GM23338 (cell line): ENCODE data around the gene CDK14. TPM values are rescaled to one million over a fixed set of nuclear protein-coding genes. Genes with fewer than 3 reads are reported as not detected.

Experiments used
- ATAC-seq: fragments of 200-7000 bp; cut with Tn5 transposase; 3 replicates; pipeline ENCODE4 v1.9.1; 2020
- DNase-seq: peaks from one replicate; pipeline ENCODE4 v3.0.0-alpha.2; 2015; ENCODE audit warnings: low spot score
- H2AFZ ChIP-seq: fragments of 200-600 bp; sonication (generic); 2 replicates; pipeline ENCODE4 v1.8.0; 2016; ENCODE audit warnings: antibody characterized with exemption, mild to moderate bottlenecking, moderate library complexity
- H3F3A ChIP-seq: fragments of 200-600 bp; sonication (generic); replicated peaks from 2 replicates; pipeline ENCODE4 v1.8.0; 2017; ENCODE audit warnings: antibody characterized with exemption, mixed run types, low read depth
- H3K27ac ChIP-seq: fragments of 200-600 bp; sonication (generic); 2 replicates; pipeline ENCODE4 v1.6.1; 2016; ENCODE audit warnings: low read depth
- H3K27me3 ChIP-seq: fragments of 200-600 bp; sonication (generic); 2 replicates; pipeline ENCODE4 v1.8.0; 2016; ENCODE audit warnings: mild to moderate bottlenecking, mixed run types, moderate library complexity; ENCODE audit not compliant: insufficient read depth
- H3K36me3 ChIP-seq: fragments of 200-600 bp; sonication (generic); 2 replicates; pipeline ENCODE4 v1.8.0; 2016; ENCODE audit warnings: mild to moderate bottlenecking; ENCODE audit not compliant: insufficient read depth
- H3K4me1 ChIP-seq: fragments of 200-600 bp; sonication (generic); 2 replicates; pipeline ENCODE4 v1.8.0; 2016; ENCODE audit warnings: mild to moderate bottlenecking, moderate library complexity; ENCODE audit not compliant: insufficient read depth
- H3K4me2 ChIP-seq: fragments of 200-600 bp; sonication (generic); 2 replicates; pipeline ENCODE4 v1.7.1; 2017; ENCODE audit warnings: mixed run types
- H3K4me3 ChIP-seq: fragments of 200-600 bp; sonication (generic); 2 replicates; pipeline ENCODE4 v1.6.1; 2016; ENCODE audit warnings: mixed run types
- H3K79me2 ChIP-seq: fragments of 200-600 bp; sonication (generic); replicated peaks from 2 replicates; pipeline ENCODE4 v1.8.0; 2017; ENCODE audit warnings: mild to moderate bottlenecking; ENCODE audit not compliant: insufficient read depth
- H3K9me2 ChIP-seq: fragments of 200-600 bp; sonication (generic); 2 replicates; pipeline ENCODE4 v1.8.0; 2017; ENCODE audit not compliant: insufficient read depth
- H4K20me1 ChIP-seq: fragments of 200-600 bp; sonication (generic); replicated peaks from 2 replicates; pipeline ENCODE4 v1.8.0; 2017; ENCODE audit warnings: mild to moderate bottlenecking; ENCODE audit not compliant: insufficient read depth
- H3K27ac Mint-ChIP-seq: 2 replicates; pipeline ENCODE4 v1.8.0; 2020; ENCODE audit warnings: inconsistent platforms, mild to moderate bottlenecking, moderate library complexity, mixed read lengths
- H3K27me3 Mint-ChIP-seq: 3 replicates; pipeline ENCODE4 v1.8.0; 2022; ENCODE audit warnings: low read depth, mild to moderate bottlenecking, moderate library complexity, mixed read lengths, inconsistent platforms; ENCODE audit not compliant: insufficient read depth, poor library complexity
- H3K36me3 Mint-ChIP-seq: 3 replicates; pipeline ENCODE4 v1.8.0; 2021; ENCODE audit warnings: low read depth, mild to moderate bottlenecking, inconsistent platforms, moderate library complexity, mixed read lengths
- H3K4me1 Mint-ChIP-seq: 3 replicates; pipeline ENCODE4 v1.8.0; 2020; ENCODE audit warnings: mild to moderate bottlenecking, inconsistent platforms, mixed read lengths
- H3K4me3 Mint-ChIP-seq: 3 replicates; pipeline ENCODE4 v1.8.0; 2021; ENCODE audit warnings: moderate library complexity, mild to moderate bottlenecking, inconsistent platforms, mixed read lengths
- H3K9me3 Mint-ChIP-seq: 3 replicates; pipeline ENCODE4 v1.8.0; 2020; ENCODE audit warnings: moderate library complexity, mild to moderate bottlenecking, inconsistent platforms, mixed read lengths
- CREB1 ChIP-seq: fragments of 250-450 bp; sonication (Bioruptor Pico); IDR thresholded peaks from 2 replicates; pipeline ENCODE4 v1.5.0; 2020; ENCODE audit warnings: low read depth, mild to moderate bottlenecking, moderate library complexity
- STAT1 ChIP-seq: IDR thresholded peaks from one replicate; pipeline ENCODE4 v1.6.1; 2016; ENCODE audit warnings: antibody characterized with exemption; ENCODE audit not compliant: unreplicated experiment
- polyA plus RNA-seq: library from polyadenylated mRNA; unstranded; fragments of >200 nt; fragmentation: Nextera tagmentation; extraction: Ambion mirVana; gene quantifications from 2 replicates; pipeline ENCODE4 v1.2.1, GENCODE V29; 2016
- total RNA-seq: library from RNA; depleted of rRNA; stranded (reverse); fragments of >200 nt; shearing (Covaris generic); gene quantifications from 2 replicates; pipeline ENCODE4 v1.2.3, GENCODE V29; 2014
- TF ChIP-seq, protein P1 (sequence below), 2 experiments: fragments of 200-600 bp in 1 of 2; sonication (generic) in 1 of 2; conservative IDR thresholded peaks; 2 replicates each; pipeline versions ENCODE4 v1.5.1 to v1.6.1; 2016 to 2017; ENCODE audit warnings: antibody characterized with exemption in 2 of 2, low read depth in 2 of 2, mild to moderate bottlenecking in 2 of 2, moderate library complexity in 1 of 2
- TF ChIP-seq, protein P2 (sequence below): fragments of 250-450 bp; sonication (Bioruptor Pico); IDR thresholded peaks from 2 replicates; pipeline ENCODE4 v1.5.0; 2020; ENCODE audit warnings: mild to moderate bottlenecking, moderate library complexity

The CDK14 gene
- total and polyA plus RNA-seq, 2 experiments from 2014 or later = 11.2 to 24.0 TPM

DNA sequence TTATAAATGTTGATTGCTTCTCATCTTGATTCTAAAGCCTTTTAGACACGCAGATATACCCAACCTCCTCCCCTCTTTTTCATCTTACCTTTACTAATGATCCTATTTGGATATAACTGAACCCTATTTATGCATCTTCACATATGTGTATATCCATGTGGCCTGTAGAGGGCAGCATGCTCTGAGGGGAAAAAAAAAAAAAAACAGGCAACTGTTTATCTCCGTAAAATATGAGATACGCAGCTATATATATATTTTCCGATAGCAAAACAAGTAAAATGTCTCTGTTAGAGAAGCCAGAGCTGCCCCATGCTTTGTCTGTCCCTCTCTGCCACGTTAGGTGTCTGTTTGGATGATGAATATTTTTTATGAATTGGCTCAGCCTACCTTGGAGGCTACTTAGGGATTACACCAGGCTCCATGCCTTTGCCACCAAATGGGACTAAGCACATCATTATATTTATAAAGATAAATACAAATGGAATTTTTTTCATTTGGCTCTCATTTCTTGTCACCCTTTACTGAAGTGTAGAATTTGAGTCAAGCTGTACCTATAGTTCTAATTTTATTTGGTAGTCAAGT, 493.4 kb downstream of the CDK14 start:
- no peaks in the 10 kb centered on the region for H3F3A ChIP-seq
- H3K4me1 Mint-ChIP-seq = peaks cover 10% of the 10 kb centered on the region
- no peaks in the 10 kb centered on the region for H3K9me2 ChIP-seq
- H3K27ac Mint-ChIP-seq = no peak overlapping the region
- no peaks in the 10 kb centered on the region for H3K27me3 ChIP-seq
- no peak overlapping the region for H3K4me3 Mint-ChIP-seq
- H3K4me3 ChIP-seq = no peak overlapping the region
- H3K36me3 Mint-ChIP-seq = no peaks in the 10 kb centered on the region
- no peaks in the 10 kb centered on the region for H3K4me1 ChIP-seq
- no peak overlapping the region for H3K4me2 ChIP-seq
- H3K27me3 Mint-ChIP-seq = no peaks in the 10 kb centered on the region
- no peaks in the 10 kb centered on the region for H3K79me2 ChIP-seq
- no peak overlapping the region for H2AFZ ChIP-seq
- H3K27ac ChIP-seq = no peak overlapping the region
- no peaks in the 10 kb centered on the region for H3K9me3 Mint-ChIP-seq
- DNase-seq = peak; percentile 57
- ATAC-seq = no peak
- TF ChIP-seq, protein P1, sequence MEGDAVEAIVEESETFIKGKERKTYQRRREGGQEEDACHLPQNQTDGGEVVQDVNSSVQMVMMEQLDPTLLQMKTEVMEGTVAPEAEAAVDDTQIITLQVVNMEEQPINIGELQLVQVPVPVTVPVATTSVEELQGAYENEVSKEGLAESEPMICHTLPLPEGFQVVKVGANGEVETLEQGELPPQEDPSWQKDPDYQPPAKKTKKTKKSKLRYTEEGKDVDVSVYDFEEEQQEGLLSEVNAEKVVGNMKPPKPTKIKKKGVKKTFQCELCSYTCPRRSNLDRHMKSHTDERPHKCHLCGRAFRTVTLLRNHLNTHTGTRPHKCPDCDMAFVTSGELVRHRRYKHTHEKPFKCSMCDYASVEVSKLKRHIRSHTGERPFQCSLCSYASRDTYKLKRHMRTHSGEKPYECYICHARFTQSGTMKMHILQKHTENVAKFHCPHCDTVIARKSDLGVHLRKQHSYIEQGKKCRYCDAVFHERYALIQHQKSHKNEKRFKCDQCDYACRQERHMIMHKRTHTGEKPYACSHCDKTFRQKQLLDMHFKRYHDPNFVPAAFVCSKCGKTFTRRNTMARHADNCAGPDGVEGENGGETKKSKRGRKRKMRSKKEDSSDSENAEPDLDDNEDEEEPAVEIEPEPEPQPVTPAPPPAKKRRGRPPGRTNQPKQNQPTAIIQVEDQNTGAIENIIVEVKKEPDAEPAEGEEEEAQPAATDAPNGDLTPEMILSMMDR (conservative IDR thresholded peaks at IDR 0.05; ENCODE audit: low read depth in 2 of 2) = peak; percentile 62 to 95
- no peak for TF ChIP-seq STAT1
- no peak for TF ChIP-seq CREB1
- TF ChIP-seq, protein P2, sequence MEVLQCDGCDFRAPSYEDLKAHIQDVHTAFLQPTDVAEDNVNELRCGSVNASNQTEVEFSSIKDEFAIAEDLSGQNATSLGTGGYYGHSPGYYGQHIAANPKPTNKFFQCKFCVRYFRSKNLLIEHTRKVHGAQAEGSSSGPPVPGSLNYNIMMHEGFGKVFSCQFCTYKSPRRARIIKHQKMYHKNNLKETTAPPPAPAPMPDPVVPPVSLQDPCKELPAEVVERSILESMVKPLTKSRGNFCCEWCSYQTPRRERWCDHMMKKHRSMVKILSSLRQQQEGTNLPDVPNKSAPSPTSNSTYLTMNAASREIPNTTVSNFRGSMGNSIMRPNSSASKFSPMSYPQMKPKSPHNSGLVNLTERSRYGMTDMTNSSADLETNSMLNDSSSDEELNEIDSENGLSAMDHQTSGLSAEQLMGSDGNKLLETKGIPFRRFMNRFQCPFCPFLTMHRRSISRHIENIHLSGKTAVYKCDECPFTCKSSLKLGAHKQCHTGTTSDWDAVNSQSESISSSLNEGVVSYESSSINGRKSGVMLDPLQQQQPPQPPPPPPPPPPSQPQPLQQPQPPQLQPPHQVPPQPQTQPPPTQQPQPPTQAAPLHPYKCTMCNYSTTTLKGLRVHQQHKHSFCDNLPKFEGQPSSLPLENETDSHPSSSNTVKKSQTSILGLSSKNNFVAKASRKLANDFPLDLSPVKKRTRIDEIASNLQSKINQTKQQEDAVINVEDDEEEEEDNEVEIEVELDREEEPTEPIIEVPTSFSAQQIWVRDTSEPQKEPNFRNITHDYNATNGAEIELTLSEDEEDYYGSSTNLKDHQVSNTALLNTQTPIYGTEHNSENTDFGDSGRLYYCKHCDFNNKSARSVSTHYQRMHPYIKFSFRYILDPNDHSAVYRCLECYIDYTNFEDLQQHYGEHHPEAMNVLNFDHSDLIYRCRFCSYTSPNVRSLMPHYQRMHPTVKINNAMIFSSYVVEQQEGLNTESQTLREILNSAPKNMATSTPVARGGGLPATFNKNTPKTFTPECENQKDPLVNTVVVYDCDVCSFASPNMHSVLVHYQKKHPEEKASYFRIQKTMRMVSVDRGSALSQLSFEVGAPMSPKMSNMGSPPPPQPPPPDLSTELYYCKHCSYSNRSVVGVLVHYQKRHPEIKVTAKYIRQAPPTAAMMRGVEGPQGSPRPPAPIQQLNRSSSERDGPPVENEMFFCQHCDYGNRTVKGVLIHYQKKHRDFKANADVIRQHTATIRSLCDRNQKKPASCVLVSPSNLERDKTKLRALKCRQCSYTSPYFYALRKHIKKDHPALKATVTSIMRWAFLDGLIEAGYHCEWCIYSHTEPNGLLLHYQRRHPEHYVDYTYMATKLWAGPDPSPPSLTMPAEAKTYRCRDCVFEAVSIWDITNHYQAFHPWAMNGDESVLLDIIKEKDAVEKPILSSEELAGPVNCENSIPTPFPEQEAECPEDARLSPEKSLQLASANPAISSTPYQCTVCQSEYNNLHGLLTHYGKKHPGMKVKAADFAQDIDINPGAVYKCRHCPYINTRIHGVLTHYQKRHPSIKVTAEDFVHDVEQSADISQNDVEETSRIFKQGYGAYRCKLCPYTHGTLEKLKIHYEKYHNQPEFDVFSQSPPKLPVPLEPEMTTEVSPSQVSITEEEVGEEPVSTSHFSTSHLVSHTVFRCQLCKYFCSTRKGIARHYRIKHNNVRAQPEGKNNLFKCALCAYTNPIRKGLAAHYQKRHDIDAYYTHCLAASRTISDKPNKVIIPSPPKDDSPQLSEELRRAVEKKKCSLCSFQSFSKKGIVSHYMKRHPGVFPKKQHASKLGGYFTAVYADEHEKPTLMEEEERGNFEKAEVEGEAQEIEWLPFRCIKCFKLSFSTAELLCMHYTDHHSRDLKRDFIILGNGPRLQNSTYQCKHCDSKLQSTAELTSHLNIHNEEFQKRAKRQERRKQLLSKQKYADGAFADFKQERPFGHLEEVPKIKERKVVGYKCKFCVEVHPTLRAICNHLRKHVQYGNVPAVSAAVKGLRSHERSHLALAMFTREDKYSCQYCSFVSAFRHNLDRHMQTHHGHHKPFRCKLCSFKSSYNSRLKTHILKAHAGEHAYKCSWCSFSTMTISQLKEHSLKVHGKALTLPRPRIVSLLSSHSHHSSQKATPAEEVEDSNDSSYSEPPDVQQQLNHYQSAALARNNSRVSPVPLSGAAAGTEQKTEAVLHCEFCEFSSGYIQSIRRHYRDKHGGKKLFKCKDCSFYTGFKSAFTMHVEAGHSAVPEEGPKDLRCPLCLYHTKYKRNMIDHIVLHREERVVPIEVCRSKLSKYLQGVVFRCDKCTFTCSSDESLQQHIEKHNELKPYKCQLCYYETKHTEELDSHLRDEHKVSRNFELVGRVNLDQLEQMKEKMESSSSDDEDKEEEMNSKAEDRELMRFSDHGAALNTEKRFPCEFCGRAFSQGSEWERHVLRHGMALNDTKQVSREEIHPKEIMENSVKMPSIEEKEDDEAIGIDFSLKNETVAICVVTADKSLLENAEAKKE (CRISPR knock-in tag) = no peak
- no peaks in the 10 kb centered on the region for H3K36me3 ChIP-seq
- H4K20me1 ChIP-seq = no peaks in the 10 kb centered on the region; the same call in 1 of the 2 replicates
